ENCODE results near the gene PSD2.

Gene PSD2

GRCh38 chr5:139814191-139814601, 18.6 kb downstream of the PSD2 start:
- DNase-seq, result no peak

- DNase-seq, result peak; percentile 67
Measured at GRCh38 chr5:139814704-139815280, 19.2 kb downstream of the PSD2 start.

- no peak for DNase-seq
Measured at GRCh38 chr5:139816566-139816965, 21.0 kb downstream of the PSD2 start.

- no peak for DNase-seq
Measured at GRCh38 chr5:139817362-139817761, 21.8 kb downstream of the PSD2 start.

- no peak for DNase-seq
Measured at GRCh38 chr5:139817970-139818369, 22.4 kb downstream of the PSD2 start.

GRCh38 chr5:139820130-139820529, 24.5 kb downstream of the PSD2 start:
- DNase-seq, result no peak

GRCh38 chr5:139820606-139821005, 25.0 kb downstream of the PSD2 start:
- DNase-seq, result no peak

DNA sequence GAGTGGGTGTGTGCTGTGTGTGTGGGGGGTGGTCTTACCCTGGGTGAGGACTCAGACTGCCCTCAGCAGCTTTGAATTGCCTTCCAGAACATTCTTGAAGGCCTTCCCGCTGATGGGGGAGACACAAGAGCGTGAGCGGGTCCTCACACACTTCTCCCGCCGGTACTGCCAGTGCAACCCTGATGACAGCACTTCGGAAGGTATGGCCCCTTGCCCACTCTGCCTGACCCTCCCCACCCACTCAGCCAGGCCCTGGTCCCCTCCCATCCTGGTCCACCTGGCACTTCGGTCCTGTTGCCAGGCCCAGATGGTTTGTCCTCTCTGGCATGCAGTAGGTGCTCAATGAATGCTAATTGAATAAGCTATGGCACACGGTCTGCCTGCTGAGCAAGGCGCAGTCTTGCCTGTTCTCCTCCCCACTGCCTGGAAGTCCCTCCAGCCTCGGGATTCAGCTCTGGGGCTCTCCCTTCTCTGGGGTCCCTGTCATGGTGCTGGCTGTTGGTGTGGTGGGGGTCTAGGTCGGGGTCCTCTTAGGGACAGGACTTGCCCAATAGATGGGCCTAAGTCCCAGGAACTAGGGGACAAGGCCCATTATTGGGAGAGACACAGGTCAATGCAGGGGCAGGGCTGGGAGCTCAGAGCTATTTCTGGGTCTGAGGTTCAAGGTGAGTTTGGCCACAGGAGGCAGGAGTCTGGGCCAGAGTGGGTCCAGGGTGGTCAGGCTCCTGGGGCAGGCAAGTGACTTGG, 26.4 kb downstream of the PSD2 start:
- no peak for DNase-seq

- no peak for DNase-seq
Measured at GRCh38 chr5:139822553-139823425, 27.2 kb downstream of the PSD2 start.

GRCh38 chr5:139823757-139824355, 28.2 kb downstream of the PSD2 start:
- DNase-seq, result no peak

- no peak for DNase-seq
Measured at GRCh38 chr5:139825690-139826089, 30.1 kb downstream of the PSD2 start.

GRCh38 chr5:139828207-139828895, 32.7 kb downstream of the PSD2 start:
- no peak for DNase-seq

DNA sequence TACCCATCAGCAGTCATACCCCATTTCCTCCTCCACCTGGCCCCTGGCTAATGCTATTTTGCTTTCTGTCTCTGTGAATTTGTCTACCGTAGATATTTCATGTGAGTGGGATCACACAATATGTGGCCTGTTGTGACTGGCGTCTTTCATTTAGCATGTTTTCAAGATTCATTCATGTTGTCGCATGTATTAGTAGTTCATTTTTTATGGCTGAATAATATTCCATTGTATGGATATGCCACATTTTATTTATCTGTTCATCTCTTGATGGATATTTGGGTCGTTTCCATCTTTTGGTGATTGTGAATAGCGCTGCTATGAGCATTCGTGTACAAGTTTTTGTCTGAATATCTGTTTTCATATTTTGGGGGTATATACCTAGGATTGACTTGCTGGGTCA, 33.9 kb downstream of the PSD2 start:
- DNase-seq, result no peak

- no peak for DNase-seq
Measured at GRCh38 chr5:139831624-139832023, 36.0 kb downstream of the PSD2 start.

DNA sequence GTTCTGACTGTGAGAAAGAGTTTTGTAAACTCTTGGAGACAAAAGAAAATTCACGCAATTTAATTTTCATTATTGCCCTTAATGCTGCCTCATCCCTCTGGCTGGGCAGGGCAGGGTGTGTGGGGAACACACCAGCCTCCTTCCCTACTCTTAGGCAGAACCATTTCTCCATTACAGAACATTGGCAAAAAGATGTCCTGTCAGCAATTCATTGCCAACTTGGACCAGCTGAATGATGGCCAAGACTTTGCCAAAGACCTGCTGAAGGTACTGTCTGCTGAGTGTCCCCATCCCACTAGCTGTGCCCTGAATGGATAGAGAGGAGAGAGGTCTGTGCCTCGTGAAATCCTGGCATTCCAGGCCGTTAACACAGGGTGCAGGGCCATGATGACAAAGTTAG, 37.9 kb downstream of the PSD2 start:
- DNase-seq, result no peak

DNA sequence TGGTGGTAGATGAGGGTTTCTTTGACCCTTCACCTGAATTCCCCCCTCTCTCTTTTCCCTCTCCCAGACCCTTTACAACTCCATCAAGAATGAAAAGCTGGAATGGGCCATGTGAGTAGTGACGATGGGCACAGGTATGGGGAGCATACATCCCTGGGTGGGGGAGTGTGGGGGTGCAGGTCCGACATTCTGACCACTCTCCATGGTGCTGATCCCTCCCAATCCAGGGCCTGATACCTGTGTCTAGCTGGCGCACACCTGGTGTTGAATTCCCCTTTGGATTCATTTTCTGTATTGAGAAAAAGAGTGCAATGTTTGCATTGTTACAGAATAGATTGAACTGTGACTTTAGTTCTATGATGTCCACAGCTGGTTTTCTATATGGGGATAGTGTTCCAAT, 40.0 kb downstream of the PSD2 start:
- DNase-seq, result no peak

GRCh38 chr5:139836469-139837208, 41.0 kb downstream of the PSD2 start:
- DNase-seq, result no peak

DNA sequence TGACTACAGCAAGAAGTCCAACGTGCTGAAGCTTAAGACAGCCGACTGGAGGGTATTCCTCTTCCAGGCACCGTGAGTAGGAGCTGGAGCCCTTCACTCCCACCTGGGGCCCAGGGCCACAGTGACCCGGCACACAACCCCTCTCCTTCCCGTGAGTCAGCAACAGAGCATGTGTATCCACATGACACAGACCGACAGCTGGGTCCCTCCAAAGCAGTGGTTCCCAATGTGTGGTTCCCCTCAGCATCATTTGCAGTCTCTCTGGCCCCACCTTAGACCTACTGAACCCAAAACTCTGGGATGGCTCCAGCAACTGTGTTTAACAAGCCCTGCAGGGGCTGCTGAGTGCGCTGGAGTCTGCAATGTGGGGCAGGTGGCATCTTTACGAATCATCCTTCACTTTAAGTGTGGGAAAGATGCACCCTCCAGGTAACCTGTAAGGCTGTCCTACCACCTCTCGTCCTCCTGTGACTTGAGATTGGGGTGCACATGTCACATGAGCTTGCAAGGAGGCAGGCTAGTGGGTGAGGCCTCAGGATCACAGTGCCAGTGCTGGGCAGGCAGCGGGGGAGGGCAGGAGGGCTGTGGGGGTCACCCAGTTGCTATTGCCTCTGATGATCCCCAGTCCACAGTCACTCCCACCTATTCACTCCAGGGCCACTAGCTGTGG, 42.2 kb downstream of the PSD2 start:
- no peak for DNase-seq

DNA sequence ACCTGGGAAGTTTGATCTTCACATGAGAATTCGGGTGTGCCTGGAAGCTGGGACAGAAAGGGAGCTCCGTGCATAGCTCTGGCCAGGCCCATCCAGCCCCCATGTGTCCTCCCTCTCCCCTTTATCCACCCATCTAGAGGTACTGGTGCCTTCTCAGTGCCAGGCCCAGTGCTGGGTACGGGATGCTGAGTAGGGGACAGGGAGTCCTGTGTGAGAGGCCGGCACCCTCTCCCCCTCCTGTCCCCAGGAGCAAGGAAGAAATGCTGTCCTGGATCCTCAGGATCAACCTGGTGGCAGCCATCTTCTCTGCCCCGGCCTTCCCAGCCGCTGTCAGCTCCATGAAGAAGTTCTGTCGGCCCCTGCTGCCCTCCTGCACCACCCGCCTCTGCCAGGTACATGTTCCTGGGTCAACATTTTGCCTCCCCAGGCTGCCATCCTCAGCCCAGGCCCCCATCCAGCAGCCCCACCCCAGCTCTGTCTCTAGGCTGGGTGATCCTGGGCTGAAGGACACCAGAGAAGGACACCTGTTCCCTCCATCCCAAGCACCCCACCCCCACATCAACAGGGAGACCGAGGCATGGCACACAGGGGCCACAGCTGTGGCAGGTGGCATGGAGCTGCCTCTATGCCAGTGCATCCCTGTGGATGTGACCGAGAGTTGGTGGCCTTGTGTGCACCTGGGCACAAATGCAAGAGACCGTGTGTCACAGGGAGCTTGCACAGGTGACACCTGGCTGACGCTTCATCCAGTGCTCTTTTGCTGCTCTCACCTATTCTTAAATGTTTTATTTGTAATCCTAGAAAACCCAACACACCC, 43.0 kb downstream of the PSD2 start:
- no peak for DNase-seq

DNA sequence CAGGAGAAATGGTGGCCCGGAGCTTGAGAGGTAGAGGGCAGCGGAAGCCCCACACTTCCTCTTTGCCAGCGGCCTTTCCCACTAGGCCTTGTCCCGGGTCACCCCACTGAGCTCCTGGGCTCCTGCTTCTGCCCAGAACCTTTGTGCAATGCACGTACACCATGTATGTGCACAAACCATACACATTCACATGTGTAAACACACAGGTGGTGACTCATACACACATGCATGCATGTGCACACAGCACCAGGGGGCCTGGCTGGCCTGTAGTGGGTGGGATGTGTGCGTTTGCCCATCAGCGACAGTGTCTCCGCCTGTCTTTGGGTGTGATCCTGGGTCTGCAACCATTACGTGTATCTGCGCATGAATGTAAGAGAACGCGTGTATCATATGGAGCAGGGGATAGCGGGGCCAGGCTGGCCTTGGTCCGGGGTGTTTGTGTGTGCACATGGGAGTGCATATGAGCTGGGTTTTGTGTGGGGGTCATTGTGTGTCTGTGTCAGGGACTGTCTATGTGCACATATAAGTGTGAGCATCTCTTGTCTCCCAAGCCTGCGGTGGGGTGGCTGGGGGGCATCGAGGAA, 43.7 kb downstream of the PSD2 start:
- DNase-seq, result no peak

Measured in islet precursor cell (in vitro differentiated cells).